PC-9 (cell line): Measurements from ENCODE around the gene MAP10. TPM values are rescaled to one million over a fixed set of nuclear protein-coding genes. Genes with fewer than 3 reads are reported as not detected.

Experiments
- BruUV-seq: library from RNA; stranded (reverse); fragments of 400-500 nt; replicated peaks from 2 replicates; lab custom pipeline; 2021; lab: Mats Ljungman, UMichigan
- CTCF ChIA-PET: fragments of 300-600 bp; sonication (Branson Sonifier 250); formaldehyde crosslinking; loops from one replicate; lab custom pipeline; 2022; ENCODE audit warnings: antibody characterized with exemption; lab: Charles Lee
- POLR2A ChIA-PET: fragments of 300-600 bp; sonication (Branson Sonifier 250); formaldehyde crosslinking; loops from one replicate; lab custom pipeline; 2022; ENCODE audit warnings: antibody characterized with exemption; ENCODE audit not compliant: unreplicated experiment; lab: Charles Lee
- DNase-seq, 2 experiments: peaks; one replicate each; pipeline versions ENCODE4 v3.0.0 to v3.0.0-alpha.2; 2015 to 2022; ENCODE audit warnings: mixed read lengths in 1 of 2
- H2AFZ ChIP-seq: fragments of 200-600 bp; sonication (generic); 2 replicates; pipeline ENCODE4 v1.8.1; 2017; ENCODE audit warnings: antibody characterized with exemption
- H3F3A ChIP-seq: fragments of 200-600 bp; sonication (generic); 2 replicates; pipeline ENCODE4 v1.8.1; 2017; ENCODE audit warnings: antibody characterized with exemption, mild to moderate bottlenecking, low read depth; ENCODE audit not compliant: insufficient read depth
- H3K27ac ChIP-seq: fragments of 200-600 bp; sonication (generic); 2 replicates; pipeline ENCODE4 v1.6.1; 2016; ENCODE audit warnings: mixed run types
- H3K27me3 ChIP-seq: fragments of 200-600 bp; sonication (generic); 2 replicates; pipeline ENCODE4 v1.6.1; 2016; ENCODE audit warnings: low read depth, mixed run types; ENCODE audit not compliant: insufficient read depth
- H3K36me3 ChIP-seq: fragments of 200-600 bp; sonication (generic); 2 replicates; pipeline ENCODE4 v1.6.1; 2016; ENCODE audit warnings: low read depth, mixed run types
- H3K4me1 ChIP-seq: fragments of 200-600 bp; sonication (generic); replicated peaks from 2 replicates; pipeline ENCODE4 v1.6.1; 2016; ENCODE audit warnings: mixed run types; ENCODE audit not compliant: insufficient read depth
- H3K4me2 ChIP-seq: fragments of 200-600 bp; sonication (generic); 2 replicates; pipeline ENCODE4 v1.6.1; 2017; ENCODE audit warnings: mixed run types
- H3K4me3 ChIP-seq: fragments of 200-600 bp; sonication (generic); 2 replicates; pipeline ENCODE4 v1.6.1; 2016; ENCODE audit warnings: mixed run types
- H3K79me2 ChIP-seq: fragments of 200-600 bp; sonication (generic); 2 replicates; pipeline ENCODE4 v1.6.1; 2017; ENCODE audit warnings: low read depth, mixed run types
- H3K9me2 ChIP-seq: fragments of 200-600 bp; sonication (generic); 2 replicates; pipeline ENCODE4 v1.8.1; 2017; ENCODE audit warnings: mild to moderate bottlenecking; ENCODE audit not compliant: insufficient read depth
- H3K9me3 ChIP-seq: fragments of 200-600 bp; sonication (generic); 2 replicates; pipeline ENCODE4 v1.8.1; 2016; ENCODE audit warnings: low read depth; ENCODE audit not compliant: insufficient read depth
- H4K20me1 ChIP-seq: fragments of 200-600 bp; sonication (generic); 2 replicates; pipeline ENCODE4 v1.8.1; 2017; ENCODE audit not compliant: insufficient read depth
- CTCF ChIP-seq: fragments of 200-600 bp; sonication (generic); conservative IDR thresholded peaks from 2 replicates; pipeline ENCODE4 v1.6.1; 2017; ENCODE audit warnings: mixed run types, antibody characterized with exemption, mild to moderate bottlenecking, moderate library complexity
- EZH2 ChIP-seq: fragments of 200-600 bp; sonication (generic); IDR thresholded peaks from 2 replicates; pipeline ENCODE4 v1.8.0; 2017; ENCODE audit warnings: antibody characterized with exemption, low read depth
- intact Hi-C: fragments of 100-400 bp; cut with micrococcal nuclease; formaldehyde crosslinking; loops from one replicate; pipeline ENCODE4 v1.10.0; 2022; ENCODE audit not compliant: unreplicated experiment
- total RNA-seq: library from RNA; stranded (reverse); gene quantifications from 2 replicates; pipeline ENCODE4 v1.2.3, GENCODE V29; 2021

Gene MAP10
- total RNA-seq, 1 experiment from 2014 or later: 0.13 TPM

GRCh38 chr1:232816324-232816723, 11.1 kb downstream of the MAP10 start:
- no peak for DNase-seq
- no peak for TF ChIP-seq EZH2
- no peak for TF ChIP-seq CTCF
- Histone ChIP-seq H4K20me1 (no peaks in the 10 kb centered on the region), H3K79me2 (no peaks in the 10 kb centered on the region), H3K4me3 (no peak overlapping the region), H3K9me2 (no peaks in the 10 kb centered on the region), H3K4me2 (no peak overlapping the region), H2AFZ (no peak overlapping the region), H3K27ac (no peak overlapping the region), H3K36me3 (no peaks in the 10 kb centered on the region), H3F3A (no peaks in the 10 kb centered on the region), H3K27me3 (0 out of 2 replicates have a peak, but pooled peaks cover 3% of the 10 kb centered on the region), H3K9me3 (no peaks in the 10 kb centered on the region), H3K4me1 (no peaks in the 10 kb centered on the region)
- ChIA-PET POLR2A (no interaction called here), CTCF (no interaction called here)
- intact Hi-C loops: no loop called here
- BruUV-seq: no TSS peak

DNA sequence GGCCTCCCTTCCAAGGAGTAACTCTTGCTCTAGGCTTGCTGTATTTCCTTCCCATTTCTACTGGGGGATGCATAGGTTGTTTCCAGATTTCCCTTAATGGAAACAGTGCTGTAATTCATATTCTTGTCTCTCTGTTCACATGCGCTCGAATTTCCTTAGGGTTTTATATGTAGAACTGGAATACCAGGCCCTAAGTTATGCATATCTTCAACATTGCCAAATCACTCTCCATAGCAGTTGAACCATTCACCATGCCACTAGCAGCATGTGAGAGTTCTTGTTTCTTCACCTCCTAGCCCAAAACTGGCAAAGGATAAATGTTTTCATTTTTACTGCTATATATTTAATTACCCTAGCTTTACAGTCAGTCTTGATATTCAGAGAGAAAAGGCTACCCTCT, 12.8 kb downstream of the MAP10 start:
- Histone ChIP-seq H3K9me2 (no peaks in the 10 kb centered on the region), H3F3A (no peaks in the 10 kb centered on the region), H3K9me3 (no peaks in the 10 kb centered on the region), H3K4me1 (no peaks in the 10 kb centered on the region), H3K27me3 (0 out of 2 replicates have a peak, but pooled peaks cover 3% of the 10 kb centered on the region), H3K4me2 (no peak overlapping the region), H3K36me3 (no peaks in the 10 kb centered on the region), H3K4me3 (no peak overlapping the region), H3K27ac (no peak overlapping the region), H2AFZ (no peak overlapping the region), H3K79me2 (no peaks in the 10 kb centered on the region), H4K20me1 (no peaks in the 10 kb centered on the region)
- ChIA-PET CTCF (no interaction called here), POLR2A (no interaction called here)
- intact Hi-C loops: no loop called here
- no TSS peak for BruUV-seq
- DNase-seq: no peak
- TF ChIP-seq EZH2 (no peak), CTCF (no peak)

- H3K9me2 ChIP-seq: no peaks in the 10 kb centered on the region
- no TSS peak for BruUV-seq
- ChIA-PET POLR2A (no interaction called here), CTCF (no interaction called here)
- no peak overlapping the region for H3K4me2 ChIP-seq
- TF ChIP-seq CTCF (no peak), EZH2 (no peak)
- no peak for DNase-seq
- no peak overlapping the region for H3K27ac ChIP-seq
- no peaks in the 10 kb centered on the region for H3K79me2 ChIP-seq
- no peaks in the 10 kb centered on the region for H3K9me3 ChIP-seq
- 0 out of 2 replicates have a peak, but pooled peaks cover 3% of the 10 kb centered on the region for H3K27me3 ChIP-seq
- no peaks in the 10 kb centered on the region for H4K20me1 ChIP-seq
- intact Hi-C loops: no loop called here
- no peaks in the 10 kb centered on the region for H3F3A ChIP-seq
- no peak overlapping the region for H2AFZ ChIP-seq
- H3K4me3 ChIP-seq: no peak overlapping the region
- no peaks in the 10 kb centered on the region for H3K36me3 ChIP-seq
- H3K4me1 ChIP-seq: no peaks in the 10 kb centered on the region
Measured at GRCh38 chr1:232820431-232820830, 15.2 kb downstream of the MAP10 start.
